Measurements from ENCODE around the gene PRICKLE2.

The PRICKLE2 gene

GRCh38 chr3:64167868-64168267, 57.4 kb downstream of the PRICKLE2 start:
- DNase-seq (ENCODE audit: low read depth) = no peak
- no peak overlapping the region for H3K4me3 ChIP-seq (ENCODE audit: low read depth, low read length)
- TF ChIP-seq CTCF (IDR thresholded peaks at IDR 0.05; ENCODE audit: control insufficient read depth, extremely low read depth, insufficient read depth) = no peak

GRCh38 chr3:64167351-64167750, 57.9 kb downstream of the PRICKLE2 start:
- TF ChIP-seq CTCF (IDR thresholded peaks at IDR 0.05; ENCODE audit: control insufficient read depth, extremely low read depth, insufficient read depth) = no peak
- no peak for DNase-seq (ENCODE audit: low read depth)

GRCh38 chr3:64166584-64167162, 58.6 kb downstream of the PRICKLE2 start:
- no peak overlapping the region for H3K4me3 ChIP-seq (ENCODE audit: low read depth, low read length)
- TF ChIP-seq CTCF (IDR thresholded peaks at IDR 0.05; ENCODE audit: control insufficient read depth, extremely low read depth, insufficient read depth) = peak; percentile 42
- DNase-seq (ENCODE audit: low read depth) = no peak

More at GRCh38 chr3:64167351-64167750, 57.9 kb downstream of the PRICKLE2 start:
- H3K4me3 ChIP-seq (ENCODE audit: low read depth, low read length) = no peak overlapping the region

GRCh38 chr3:64164349-64164748, 60.9 kb downstream of the PRICKLE2 start:
- TF ChIP-seq CTCF (IDR thresholded peaks at IDR 0.05; ENCODE audit: control insufficient read depth, extremely low read depth, insufficient read depth) = no peak
- DNase-seq (ENCODE audit: low read depth) = no peak
- no peak overlapping the region for H3K4me3 ChIP-seq (ENCODE audit: low read depth, low read length)

- no peak for TF ChIP-seq CTCF (IDR thresholded peaks at IDR 0.05; ENCODE audit: control insufficient read depth, extremely low read depth, insufficient read depth)
- DNase-seq (ENCODE audit: low read depth) = no peak
- H3K4me3 ChIP-seq (ENCODE audit: low read depth, low read length) = no peak overlapping the region
Observed at GRCh38 chr3:64163755-64164148, 61.5 kb downstream of the PRICKLE2 start.

- no peak for DNase-seq (ENCODE audit: low read depth)
Observed at GRCh38 chr3:64163019-64163754, 62.1 kb downstream of the PRICKLE2 start.

More at GRCh38 chr3:64163019-64163754, 62.1 kb downstream of the PRICKLE2 start:
- no peak overlapping the region for H3K4me3 ChIP-seq (ENCODE audit: low read depth, low read length)
- TF ChIP-seq CTCF (IDR thresholded peaks at IDR 0.05; ENCODE audit: control insufficient read depth, extremely low read depth, insufficient read depth) = no peak

Measured in LNCaP clone FGC (cell line).